ENCODE results near the gene ARHGEF4.

The ARHGEF4 gene

GRCh38 chr2:130849896-130850787 is 13.4 kb downstream of the ARHGEF4 start:
- DNase-seq (ENCODE audit: low read depth in 1 of 2, low spot score in 1 of 2): no peak

DNA sequence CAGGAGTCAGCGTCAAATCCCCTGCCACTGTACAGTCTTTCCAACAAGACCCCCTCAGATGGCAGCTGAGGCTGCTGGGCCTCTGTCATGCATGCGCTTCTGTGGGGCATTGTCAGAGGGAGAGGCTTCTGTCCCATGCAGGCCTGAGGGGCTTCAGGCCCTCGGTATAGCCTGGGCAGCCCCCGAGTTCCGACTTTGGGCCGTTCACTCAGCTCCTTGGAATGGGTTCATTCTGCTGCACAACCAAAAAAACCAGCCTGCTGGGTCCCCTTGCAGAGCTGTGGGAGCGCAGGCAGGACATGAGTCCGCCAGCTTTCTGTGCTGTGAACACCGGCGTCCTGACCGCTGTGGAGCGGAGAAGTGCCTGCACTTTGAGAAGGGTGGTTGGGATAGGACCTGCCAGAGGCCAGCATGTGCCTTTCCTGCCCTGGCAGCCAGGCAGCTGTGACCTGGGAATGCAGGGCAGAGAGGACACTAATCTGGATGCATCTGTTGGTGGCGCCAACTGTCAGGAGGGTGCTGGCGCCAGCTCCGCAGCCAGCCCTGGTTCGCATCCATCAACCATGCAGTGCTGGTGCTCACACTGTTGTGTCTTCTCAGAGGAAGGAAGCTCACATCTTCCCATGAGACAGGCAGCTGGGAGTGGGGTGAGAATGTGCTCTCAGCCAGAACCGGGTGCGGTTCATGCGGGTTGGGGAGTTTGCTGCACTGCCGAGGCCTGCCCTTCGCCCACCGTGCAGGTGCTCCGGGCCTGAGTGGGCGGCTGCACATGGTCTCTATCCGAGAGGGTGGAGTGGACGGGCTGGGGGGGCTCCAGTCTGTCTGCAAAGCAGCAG is 14.3 kb downstream of the ARHGEF4 start:
- no peak for DNase-seq (ENCODE audit: low read depth in 1 of 2, low spot score in 1 of 2)

- no peak for DNase-seq (ENCODE audit: low read depth in 1 of 2, low spot score in 1 of 2)
Measured at GRCh38 chr2:130851624-130852382, 15.1 kb downstream of the ARHGEF4 start.

GRCh38 chr2:130852521-130853115 is 15.9 kb downstream of the ARHGEF4 start:
- no peak for DNase-seq (ENCODE audit: low read depth in 1 of 2, low spot score in 1 of 2)

GRCh38 chr2:130853391-130853790 is 16.7 kb downstream of the ARHGEF4 start:
- no peak for DNase-seq (ENCODE audit: low read depth in 1 of 2, low spot score in 1 of 2)

DNA sequence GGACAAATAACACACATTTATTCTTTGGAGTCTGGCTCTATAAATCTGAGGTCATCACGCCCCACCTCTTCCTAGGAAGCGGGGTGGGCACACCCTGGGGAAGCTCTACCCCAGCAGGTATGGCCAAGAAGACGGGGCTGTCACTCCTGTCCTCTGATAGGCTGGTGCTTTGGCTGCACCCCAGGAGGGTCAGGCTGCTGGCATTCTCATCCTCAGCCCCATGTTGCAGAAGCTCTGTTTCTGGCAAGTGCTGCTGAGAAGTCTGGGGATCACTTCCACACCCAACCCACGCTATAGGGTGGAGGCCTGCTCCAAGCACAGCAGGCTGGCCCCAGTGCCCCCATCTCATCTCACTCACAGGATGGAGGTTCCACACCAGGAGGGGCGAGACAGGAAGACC is 17.6 kb downstream of the ARHGEF4 start:
- no peak for DNase-seq (ENCODE audit: low read depth in 1 of 2, low spot score in 1 of 2)

GRCh38 chr2:130864830-130865800 is 28.4 kb downstream of the ARHGEF4 start:
- no peak for DNase-seq (ENCODE audit: low read depth in 1 of 2, low spot score in 1 of 2)

DNA sequence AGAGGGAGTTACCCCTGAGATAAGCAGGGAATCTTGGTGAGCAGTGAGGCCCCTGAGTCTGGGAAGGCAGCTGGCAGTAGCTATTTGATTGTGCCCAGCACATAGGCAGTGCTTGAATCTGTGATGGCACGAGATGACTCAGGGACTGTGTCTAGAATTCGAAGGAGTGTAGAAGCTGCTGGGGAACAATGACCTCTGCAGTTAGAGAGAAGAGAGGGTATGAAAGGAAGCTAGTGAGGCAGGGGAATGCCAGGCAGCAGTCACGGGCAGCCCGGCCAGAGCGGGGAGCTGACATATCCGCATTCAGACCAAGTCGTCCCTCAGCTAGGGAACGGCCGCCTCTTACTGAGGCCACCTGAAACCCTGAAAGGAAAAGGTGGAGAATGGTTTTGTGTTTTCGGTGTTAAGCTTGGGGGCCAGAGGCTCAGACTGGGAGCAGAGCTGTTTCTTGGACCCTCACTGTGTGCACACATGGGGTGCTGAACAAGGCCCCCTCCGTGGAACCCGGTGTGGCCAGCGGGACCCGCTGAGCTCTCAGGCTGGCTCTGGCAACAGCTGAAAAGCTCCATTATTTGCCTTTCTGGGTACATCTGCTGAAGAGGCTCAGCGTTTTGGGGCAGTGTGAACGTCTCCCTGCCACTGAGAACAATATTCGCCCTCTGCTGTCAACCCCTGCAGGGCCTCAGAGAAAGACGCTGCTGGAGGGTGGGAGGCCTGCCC is 32.9 kb downstream of the ARHGEF4 start:
- DNase-seq (ENCODE audit: low read depth in 1 of 2, low spot score in 1 of 2): no peak

GRCh38 chr2:130870161-130870485 is 33.4 kb downstream of the ARHGEF4 start:
- DNase-seq (ENCODE audit: low read depth in 1 of 2, low spot score in 1 of 2): no peak

GRCh38 chr2:130870779-130871178 is 34.1 kb downstream of the ARHGEF4 start:
- DNase-seq (ENCODE audit: low read depth in 1 of 2, low spot score in 1 of 2): no peak

DNA sequence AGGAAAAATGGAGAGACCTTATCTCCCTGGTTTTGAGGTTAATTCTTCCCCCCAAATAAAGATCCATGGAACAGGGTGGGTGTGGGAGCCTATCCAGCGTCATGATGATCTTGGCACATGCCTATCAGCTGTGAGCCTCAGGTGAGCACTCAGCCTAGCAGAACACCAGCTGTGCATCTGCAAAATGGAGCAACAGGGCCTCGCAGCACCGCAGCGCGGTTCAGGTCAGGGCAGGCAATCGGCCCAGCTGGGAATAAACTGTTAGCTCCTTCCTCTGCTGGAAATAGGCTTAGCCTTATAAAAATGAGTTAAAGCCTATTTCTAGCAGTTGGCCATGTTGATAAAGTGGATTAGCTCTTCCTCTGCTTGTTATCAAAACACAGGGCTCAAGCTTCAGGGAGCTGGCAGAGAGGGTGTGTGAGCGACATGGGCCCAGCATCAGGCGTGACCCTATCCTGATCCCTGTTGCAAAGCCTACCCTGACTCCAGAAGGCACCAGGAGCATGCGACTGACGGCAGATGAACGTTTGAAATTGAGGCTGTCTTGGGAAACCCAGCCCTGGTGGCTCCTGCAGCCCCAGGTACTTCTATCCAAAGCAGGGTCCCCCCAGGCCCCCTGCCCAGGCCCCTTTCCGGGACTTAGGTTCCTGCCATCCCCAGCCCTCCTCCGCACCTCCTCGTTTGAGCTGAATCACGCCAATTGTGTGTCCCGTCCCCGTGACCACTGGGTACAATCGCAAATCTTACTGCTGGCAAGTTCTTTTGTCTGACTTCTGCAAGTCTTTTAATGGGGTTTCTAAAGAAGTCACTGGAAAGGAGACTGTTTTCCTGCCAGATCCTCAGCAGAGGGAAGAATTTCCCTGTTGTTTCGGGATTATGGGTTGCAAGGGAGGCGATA is 35.4 kb downstream of the ARHGEF4 start:
- DNase-seq (ENCODE audit: low read depth in 1 of 2, low spot score in 1 of 2): no peak

GRCh38 chr2:130872741-130873125 is 36.0 kb downstream of the ARHGEF4 start:
- DNase-seq (ENCODE audit: low read depth in 1 of 2, low spot score in 1 of 2): no peak

DNA sequence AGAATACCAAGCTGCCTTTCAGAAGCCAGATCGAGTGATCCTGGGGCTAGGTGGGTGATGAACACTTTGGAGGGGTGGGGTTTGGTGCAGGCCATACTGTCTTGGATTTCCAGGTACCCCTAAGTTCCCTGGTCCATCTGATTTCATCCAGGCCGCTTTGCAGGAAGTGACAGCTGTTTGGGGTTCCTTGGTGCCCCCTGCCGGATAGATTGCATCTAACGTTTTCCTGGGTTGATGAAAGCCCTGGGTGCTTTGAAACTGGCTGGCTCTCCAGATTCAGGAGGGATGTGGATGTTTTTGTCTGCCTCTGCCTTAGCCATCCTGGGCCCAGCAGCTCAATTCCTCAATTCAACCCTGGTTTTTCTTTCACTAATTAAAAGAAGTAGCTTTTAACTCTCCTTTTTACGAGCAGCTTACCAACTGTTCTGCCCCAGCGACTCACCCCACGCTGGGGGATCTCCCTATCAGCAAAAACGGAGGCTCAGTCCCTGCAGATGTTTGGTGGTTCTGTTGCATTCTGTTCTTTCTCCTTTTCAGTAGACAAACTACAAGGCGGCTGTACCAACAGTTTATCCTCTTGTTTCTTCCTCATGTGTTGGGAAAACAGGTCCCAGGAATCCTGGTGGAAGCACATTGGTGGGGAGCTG is 37.1 kb downstream of the ARHGEF4 start:
- peak; percentile 40 to 55 for DNase-seq (ENCODE audit: low read depth in 1 of 2, low spot score in 1 of 2)

GRCh38 chr2:130874512-130874911 is 37.8 kb downstream of the ARHGEF4 start:
- no peak for DNase-seq (ENCODE audit: low read depth in 1 of 2, low spot score in 1 of 2)

GRCh38 chr2:130875935-130876334 is 39.2 kb downstream of the ARHGEF4 start:
- no peak for DNase-seq (ENCODE audit: low read depth in 1 of 2, low spot score in 1 of 2)

- no peak for DNase-seq (ENCODE audit: low read depth in 1 of 2, low spot score in 1 of 2)
Measured at GRCh38 chr2:130877258-130877657, 40.5 kb downstream of the ARHGEF4 start.

- no peak for DNase-seq (ENCODE audit: low read depth in 1 of 2, low spot score in 1 of 2)
Measured at GRCh38 chr2:130878316-130878715, 41.6 kb downstream of the ARHGEF4 start.

- no peak for DNase-seq (ENCODE audit: low read depth in 1 of 2, low spot score in 1 of 2)
Measured at GRCh38 chr2:130878933-130879332, 42.2 kb downstream of the ARHGEF4 start.

Measured in activated CD4-positive, alpha-beta T cell treated with anti-CD3 and anti-CD28 coated beads, Interleukin-2, amount 50 U/mL, for 24 hours (primary cell).